Measurements from ENCODE around the gene SGCE.
"Not testable (repeated sequence)": the region's sequence is repeated elsewhere in the genome, so short reads cannot be mapped to it uniquely, and the experiment has no call there.

Gene SGCE

GRCh38 chr7:94655848-94656657 is at the start of gene SGCE:
Gene SGCE, minus strand, starts transcription at chr7:94656133. Its CDS starts 35 bp downstream, at chr7:94656098.
- peak; percentile 30 for DNase-seq

- not testable (repeated sequence) for DNase-seq
Observed at GRCh38 chr7:94705155-94706021, 49.5 kb upstream of the SGCE start.

GRCh38 chr7:94701555-94701973 is 45.6 kb upstream of the SGCE start:
- no peak for DNase-seq

- no peak for DNase-seq
Observed at GRCh38 chr7:94700926-94701554, 45.1 kb upstream of the SGCE start.

- DNase-seq, result no peak
Observed at GRCh38 chr7:94698275-94698674, 42.3 kb upstream of the SGCE start.

- no peak for DNase-seq
Observed at GRCh38 chr7:94697035-94697974, 41.4 kb upstream of the SGCE start.

- DNase-seq, result no peak
Observed at GRCh38 chr7:94687810-94688209, 31.9 kb upstream of the SGCE start.

GRCh38 chr7:94687076-94687475 is 31.1 kb upstream of the SGCE start:
- DNase-seq, result no peak

GRCh38 chr7:94683066-94683465 is 27.1 kb upstream of the SGCE start:
- DNase-seq, result no peak

GRCh38 chr7:94679358-94679757 is 23.4 kb upstream of the SGCE start:
- no peak for DNase-seq

GRCh38 chr7:94676431-94676830 is 20.5 kb upstream of the SGCE start:
- no peak for DNase-seq

GRCh38 chr7:94675356-94675755 is 19.4 kb upstream of the SGCE start:
- no peak for DNase-seq

- DNase-seq, result no peak
Observed at GRCh38 chr7:94671444-94672235, 15.7 kb upstream of the SGCE start.

- no peak for DNase-seq
Observed at GRCh38 chr7:94669773-94670495, 14.0 kb upstream of the SGCE start.

- DNase-seq, result no peak
Observed at GRCh38 chr7:94666879-94667587, 11.1 kb upstream of the SGCE start.

- no peak for DNase-seq
Observed at GRCh38 chr7:94665426-94665825, 9.5 kb upstream of the SGCE start.

- no peak for DNase-seq
Observed at GRCh38 chr7:94664023-94664422, 8.1 kb upstream of the SGCE start.

GRCh38 chr7:94662548-94662947 is 6.6 kb upstream of the SGCE start:
- no peak for DNase-seq

- no peak for DNase-seq
Observed at GRCh38 chr7:94660006-94660405, 4.1 kb upstream of the SGCE start.

GRCh38 chr7:94658826-94659225 is 2.9 kb upstream of the SGCE start:
- DNase-seq, result no peak

Measured in stimulated activated naive CD4-positive, alpha-beta T cell treated with Interleukin-2 at 50 U/mL for 16 hours (primary cell).